Measurements from ENCODE around the gene VAV1.

- TF ChIP-seq CTCF (IDR thresholded peaks at IDR 0.05; ENCODE audit: borderline replicate concordance, extremely low read depth, low read length, poor library complexity, severe bottlenecking) (no peak), EZH2 (IDR thresholded peaks at IDR 0.05; ENCODE audit: borderline replicate concordance, low read depth, low read length, severe bottlenecking) (no peak)
Observed at GRCh38 chr19:6821639-6822310, 49.3 kb downstream of the VAV1 start.

Measured in DND-41 (cell line).